Stimulated activated CD4-positive, alpha-beta T cell treated with anti-CD3 and anti-CD28 coated beads, Interleukin-4, amount 100 ng/mL, for 24 hours (primary cell): Measurements from ENCODE around the gene ZBTB1.
"Not testable (repeated sequence)": the region's sequence is repeated elsewhere in the genome, so short reads cannot be mapped to it uniquely, and the experiment has no call there.

ENCODE experiments used
- DNase-seq: peaks from one replicate; pipeline ENCODE4 v3.0.0-alpha.2; 2020

ZBTB1 gene

DNA sequence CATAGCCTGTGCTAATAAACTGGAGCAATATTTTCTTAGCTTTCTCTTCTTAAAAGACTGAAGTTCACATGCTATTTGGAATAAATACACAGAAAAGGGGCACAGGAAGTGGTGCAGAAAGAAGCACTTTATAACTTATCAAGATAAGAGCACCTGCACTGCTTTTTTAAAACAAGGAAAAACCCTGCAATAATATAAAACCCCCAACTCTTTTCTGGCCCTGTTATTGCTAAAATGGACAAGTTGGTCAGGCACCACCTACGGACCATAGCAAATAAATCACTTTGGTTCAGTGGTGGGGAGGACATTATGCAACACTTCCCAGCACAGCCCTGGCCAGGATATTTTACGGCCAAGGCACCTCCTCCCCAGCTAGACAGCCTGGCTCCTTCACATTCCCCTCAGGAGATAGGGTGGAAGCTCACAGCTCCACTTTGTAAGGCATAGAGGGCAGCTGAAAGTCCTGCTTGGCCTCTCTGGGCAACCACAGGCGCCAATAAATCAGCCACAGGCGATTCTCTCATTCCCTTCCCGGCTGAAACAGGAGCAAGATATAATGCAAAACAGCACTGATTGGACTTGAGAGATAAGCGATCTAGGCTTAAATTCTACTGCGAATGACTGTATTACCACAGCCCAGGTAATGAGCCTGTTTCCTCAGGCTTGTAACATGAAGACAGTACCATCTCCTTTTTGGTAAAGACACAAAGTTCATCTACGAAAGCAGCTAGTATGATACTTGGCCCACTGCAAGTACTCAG, 3.0 kb upstream of the ZBTB1 start:
- no peak for DNase-seq

GRCh38 chr14:64502456-64502855, 2.1 kb upstream of the ZBTB1 start:
- no peak for DNase-seq

GRCh38 chr14:64502887-64503433, 1.6 kb upstream of the ZBTB1 start:
- DNase-seq, result peak; percentile 33

- DNase-seq, result peak; percentile 94
Measured at GRCh38 chr14:64503434-64504309, 898 bp upstream of the ZBTB1 start, which contains the start of gene ZBTB25. Gene ZBTB25, minus strand, starts transcription at chr14:64503838. Its CDS starts 13,305 bp downstream, at chr14:64490533.

GRCh38 chr14:64504897-64505794, 576 bp downstream of the ZBTB1 start:
- DNase-seq, result peak; percentile 88

GRCh38 chr14:64506721-64507120, 2.2 kb downstream of the ZBTB1 start:
- DNase-seq, result no peak

- DNase-seq, result peak; percentile 56
Measured at GRCh38 chr14:64507376-64508156, 3.0 kb downstream of the ZBTB1 start.

DNA sequence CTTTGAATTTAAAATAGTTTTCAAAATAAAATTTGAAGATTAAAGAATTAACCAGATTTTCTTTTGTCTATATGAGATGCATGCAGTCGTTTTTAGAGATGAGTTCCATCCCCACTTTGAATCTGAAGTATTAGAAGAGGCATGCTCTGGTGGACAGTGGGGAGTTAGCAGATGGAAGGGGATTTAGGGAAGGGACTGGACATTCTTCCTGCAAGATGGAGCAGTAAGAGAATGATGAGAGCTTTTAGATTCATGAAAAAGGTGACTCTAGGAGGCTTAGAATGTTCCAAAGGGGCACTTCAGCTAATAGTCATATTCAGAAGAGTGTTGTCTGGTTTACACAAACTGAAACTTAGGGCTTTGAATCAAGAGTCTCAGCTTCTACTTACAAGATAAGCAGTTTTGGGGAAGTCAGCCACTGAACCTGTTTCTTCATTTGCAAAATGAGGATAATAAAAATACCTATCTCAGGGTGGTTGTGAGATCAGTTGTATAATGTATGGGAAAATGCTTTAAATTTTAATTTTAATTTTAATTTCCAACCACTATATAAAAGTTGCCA, 3.7 kb downstream of the ZBTB1 start:
- DNase-seq, result no peak

DNA sequence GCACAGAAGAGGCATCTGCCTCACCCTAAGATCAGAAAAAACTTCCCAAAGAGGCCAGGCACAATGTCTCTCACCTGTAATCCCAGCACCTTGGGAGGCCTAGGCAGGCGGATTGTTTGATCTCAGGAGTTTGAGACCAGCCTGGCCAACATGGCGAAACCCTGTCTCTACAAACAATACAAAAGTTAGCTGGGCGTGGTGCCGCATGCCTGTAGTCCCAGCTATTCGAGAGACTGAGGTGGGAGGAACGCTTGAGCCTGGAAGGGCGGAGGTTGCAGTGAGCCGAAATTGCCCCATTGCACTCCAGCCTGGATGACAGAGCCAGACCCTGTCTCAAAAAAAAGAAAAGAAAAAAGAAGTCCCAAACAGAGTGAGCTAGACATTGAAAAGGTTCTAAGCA, 4.5 kb downstream of the ZBTB1 start:
- DNase-seq, result no peak

DNA sequence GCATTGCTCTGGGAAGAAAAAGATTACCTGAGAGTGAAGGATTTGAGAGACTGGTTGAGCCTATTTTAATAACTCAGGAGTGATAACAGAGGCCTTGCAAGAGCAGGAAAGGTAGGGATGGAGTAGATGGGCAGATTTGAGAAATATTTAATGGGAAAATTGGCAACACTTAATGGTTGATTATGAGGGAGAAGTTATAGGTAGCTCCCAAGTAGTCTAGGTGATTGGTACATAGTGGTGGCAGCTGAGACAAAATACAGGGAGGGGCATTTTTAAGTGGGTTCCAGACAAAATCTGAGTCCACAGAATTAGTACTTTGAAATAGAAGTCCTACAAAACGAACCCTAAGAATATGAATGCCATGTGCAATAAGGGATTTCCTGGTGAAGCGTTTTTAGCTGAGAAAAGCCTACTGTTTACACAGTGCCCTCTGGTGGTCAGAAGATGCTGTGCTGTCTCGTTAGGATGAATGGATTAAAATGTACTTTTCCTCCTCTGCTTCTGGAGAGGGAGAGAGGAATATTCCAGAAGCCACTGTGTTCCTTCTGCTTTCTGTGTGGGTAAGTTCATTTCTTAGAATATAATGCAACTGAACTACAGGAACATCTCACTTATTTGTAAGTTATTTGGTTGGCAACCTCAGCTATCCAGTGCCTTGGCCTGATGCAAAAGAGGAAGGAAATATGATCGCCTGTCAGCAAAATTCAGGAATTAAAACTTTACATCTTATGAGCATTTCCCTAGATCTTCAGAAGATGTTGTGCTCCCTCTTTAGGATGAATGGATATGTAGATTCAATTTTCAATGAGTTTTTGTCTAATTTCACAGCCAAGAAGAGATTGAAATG, 6.5 kb downstream of the ZBTB1 start:
- DNase-seq, result peak; percentile 75

DNA sequence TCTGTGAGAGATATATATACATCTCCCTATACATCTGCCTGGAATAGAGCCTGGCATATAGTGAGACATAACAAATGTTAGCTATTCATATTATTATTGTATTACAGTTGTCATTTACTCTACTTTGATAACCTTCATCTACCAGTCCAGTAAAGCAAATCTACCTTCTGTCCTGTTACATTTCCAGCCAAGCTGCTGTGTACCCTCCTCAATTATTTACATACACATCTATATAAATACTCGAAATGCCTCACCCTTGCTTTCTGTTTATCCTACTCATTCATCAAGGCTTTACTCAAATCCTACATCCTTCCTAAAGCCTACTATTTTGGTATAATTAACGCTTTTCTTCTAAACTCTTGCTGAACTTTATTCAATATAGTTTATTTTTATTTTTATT, 8.7 kb downstream of the ZBTB1 start:
- no peak for DNase-seq

DNA sequence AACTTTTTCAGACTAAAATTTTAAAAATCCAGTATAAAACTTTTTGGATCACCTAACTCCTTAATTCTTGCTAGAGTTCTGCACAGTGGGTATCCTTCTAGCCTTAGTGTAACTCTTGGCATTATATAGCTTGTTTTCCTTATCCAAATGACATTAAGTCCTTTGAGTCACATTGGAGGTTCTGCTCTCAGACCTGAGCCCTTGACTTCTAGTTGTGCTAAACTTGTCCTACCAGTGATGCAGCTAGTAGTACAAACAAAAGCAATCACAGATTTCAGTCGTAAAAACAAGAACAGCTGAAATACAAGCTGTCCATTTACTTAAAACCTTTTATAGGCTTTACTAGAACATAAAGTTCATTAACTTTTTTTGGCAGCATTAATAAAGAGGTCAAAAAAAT, 10.5 kb downstream of the ZBTB1 start:
- no peak for DNase-seq

- no peak for DNase-seq
Measured at GRCh38 chr14:64516969-64517368, 12.4 kb downstream of the ZBTB1 start.

DNA sequence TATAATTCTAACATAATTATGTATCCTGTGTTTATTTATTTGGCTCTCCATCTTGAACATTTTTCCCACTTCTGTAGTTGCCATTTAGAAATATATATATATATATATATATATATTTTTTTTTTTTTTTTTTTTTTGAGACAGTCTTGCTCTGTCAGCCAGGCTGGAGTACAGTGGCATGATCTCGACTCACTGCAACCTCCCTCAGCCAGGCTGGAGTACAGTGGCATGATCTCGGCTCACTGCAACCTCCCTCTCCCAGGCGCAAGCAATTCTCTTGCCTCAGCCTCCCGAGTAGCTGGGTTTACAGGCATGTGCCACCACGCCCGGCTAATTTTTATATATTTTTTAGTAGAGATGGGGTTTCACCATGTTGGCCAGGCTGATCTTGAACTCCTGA, 13.1 kb downstream of the ZBTB1 start:
- not testable (repeated sequence) for DNase-seq

DNA sequence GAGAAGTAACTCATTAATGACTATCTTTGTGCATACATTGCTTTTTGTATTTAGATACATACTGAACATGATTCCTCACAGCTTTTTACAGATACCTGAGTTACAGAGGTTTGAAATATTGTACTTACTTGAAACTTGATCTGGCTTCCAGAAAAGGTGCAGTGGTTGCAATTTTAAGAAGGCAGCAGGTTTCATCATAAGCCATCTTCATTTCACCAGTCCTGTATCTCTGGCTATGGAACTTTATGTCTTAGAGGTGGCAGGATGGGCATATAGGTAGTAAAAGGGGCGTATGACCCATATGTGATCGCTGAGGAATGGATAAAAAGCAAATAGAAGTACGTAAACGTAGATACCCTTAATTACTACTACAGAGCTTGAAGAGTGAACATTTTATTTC, 13.7 kb downstream of the ZBTB1 start:
- no peak for DNase-seq

- DNase-seq, result no peak
Measured at GRCh38 chr14:64520699-64521098, 16.1 kb downstream of the ZBTB1 start.

DNA sequence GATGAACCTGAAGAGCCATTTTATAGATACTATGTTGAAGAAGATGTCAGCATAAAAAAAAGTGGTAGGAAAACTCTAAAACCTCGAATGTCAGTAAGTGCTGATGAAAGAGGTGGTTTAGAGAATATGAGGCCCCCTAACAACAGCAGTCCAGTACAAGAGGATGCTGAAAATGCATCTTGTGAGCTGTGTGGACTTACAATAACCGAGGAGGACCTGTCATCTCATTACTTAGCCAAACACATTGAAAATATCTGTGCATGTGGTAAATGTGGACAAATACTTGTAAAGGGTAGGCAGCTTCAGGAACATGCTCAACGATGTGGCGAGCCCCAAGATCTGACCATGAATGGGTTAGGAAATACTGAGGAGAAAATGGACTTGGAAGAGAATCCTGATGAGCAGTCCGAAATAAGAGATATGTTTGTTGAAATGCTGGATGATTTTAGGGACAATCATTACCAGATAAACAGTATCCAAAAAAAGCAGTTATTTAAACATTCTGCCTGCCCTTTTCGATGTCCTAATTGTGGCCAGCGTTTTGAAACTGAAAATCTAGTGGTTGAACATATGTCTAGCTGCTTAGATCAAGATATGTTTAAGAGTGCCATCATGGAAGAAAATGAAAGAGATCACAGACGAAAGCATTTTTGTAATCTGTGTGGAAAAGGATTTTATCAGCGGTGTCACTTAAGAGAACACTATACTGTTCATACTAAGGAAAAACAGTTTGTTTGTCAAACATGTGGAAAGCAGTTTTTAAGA, 18.2 kb downstream of the ZBTB1 start:
- no peak for DNase-seq

DNA sequence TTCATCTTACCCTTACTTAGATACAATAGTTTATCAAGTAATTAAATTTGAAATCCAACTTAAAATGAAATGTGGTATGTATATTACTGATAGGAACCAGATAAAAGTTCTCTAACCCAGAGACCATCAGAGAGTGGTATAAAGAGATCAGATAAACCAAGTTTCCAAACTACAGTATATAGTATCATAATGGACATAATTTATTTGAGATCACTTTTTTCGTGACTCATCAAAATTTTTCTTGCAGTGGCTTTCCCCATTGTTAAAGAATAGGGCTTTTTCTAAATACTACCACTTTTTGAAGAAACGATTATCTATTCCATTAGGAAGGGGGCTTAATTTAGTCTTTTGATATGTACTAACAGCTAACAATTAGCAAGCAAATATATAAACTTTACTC, 20.8 kb downstream of the ZBTB1 start:
- no peak for DNase-seq

DNA sequence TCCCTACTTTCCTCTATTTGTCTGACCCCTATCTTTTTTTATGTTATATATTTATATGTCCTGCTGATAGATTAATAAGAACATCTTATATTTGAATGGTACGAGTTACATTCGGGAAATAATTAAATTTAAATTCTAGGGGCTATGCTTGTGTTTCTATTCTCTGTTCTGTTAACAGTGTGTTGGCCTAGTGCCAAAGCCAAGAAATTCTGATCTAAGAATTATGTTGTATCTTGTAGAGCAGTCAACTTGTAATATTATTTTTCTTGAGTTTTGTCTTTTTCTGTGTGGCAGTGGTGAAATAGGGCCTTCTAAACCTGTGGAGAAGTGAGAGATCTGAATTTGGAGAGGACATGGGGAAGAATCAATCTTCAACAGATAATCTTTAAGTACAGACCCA, 27.0 kb downstream of the ZBTB1 start:
- no peak for DNase-seq
